ENCODE measurements around the gene PRH2.

The PRH2 gene

GRCh38 chr12:10928746-10929286 is at the start of gene PRH2:
PRH2 (plus strand) TSS chr12:10929236; CDS start chr12:10929274, 38 bp downstream.
- DNase-seq (ENCODE audit: low spot score): no peak

GRCh38 chr12:10884086-10884725 is 44.8 kb upstream of the PRH2 start, which contains the start of gene PRH1:
PRH1 (minus strand) TSS chr12:10884255; CDS start chr12:10884217, 38 bp downstream.
- no peak for DNase-seq (ENCODE audit: low spot score)

GRCh38 chr12:10889226-10889625 is 39.8 kb upstream of the PRH2 start:
- DNase-seq (ENCODE audit: low spot score): no peak

- no peak for DNase-seq (ENCODE audit: low spot score)
Measured at GRCh38 chr12:10891937-10892336, 37.1 kb upstream of the PRH2 start.

GRCh38 chr12:10896854-10897253 is 32.2 kb upstream of the PRH2 start:
- DNase-seq (ENCODE audit: low spot score): no peak

GRCh38 chr12:10900530-10900929 is 28.5 kb upstream of the PRH2 start:
- DNase-seq (ENCODE audit: low spot score): no peak

GRCh38 chr12:10900972-10901371 is 28.1 kb upstream of the PRH2 start:
- no peak for DNase-seq (ENCODE audit: low spot score)

- no peak for DNase-seq (ENCODE audit: low spot score)
Measured at GRCh38 chr12:10901427-10901826, 27.6 kb upstream of the PRH2 start.

GRCh38 chr12:10904686-10905085 is 24.4 kb upstream of the PRH2 start:
- DNase-seq (ENCODE audit: low spot score): no peak

- no peak for DNase-seq (ENCODE audit: low spot score)
Measured at GRCh38 chr12:10909462-10909861, 19.6 kb upstream of the PRH2 start, which contains the start of gene TAS2R13. TAS2R13 (minus strand) TSS chr12:10909562; CDS start chr12:10909298, 264 bp downstream.

GRCh38 chr12:10910380-10910779 is 18.7 kb upstream of the PRH2 start:
- DNase-seq (ENCODE audit: low spot score): no peak

GRCh38 chr12:10919809-10920208 is 9.2 kb upstream of the PRH2 start:
- DNase-seq (ENCODE audit: low spot score): no peak

- DNase-seq (ENCODE audit: low spot score): no peak
Measured at GRCh38 chr12:10926269-10926668, 2.8 kb upstream of the PRH2 start.

- no peak for DNase-seq (ENCODE audit: low spot score)
Measured at GRCh38 chr12:10936506-10936905, 7.5 kb downstream of the PRH2 start.

GRCh38 chr12:10939163-10939562 is 10.1 kb downstream of the PRH2 start, which contains the start of gene TAS2R14:
TAS2R14 (minus strand) TSS chr12:10939263; CDS start chr12:10939207, 56 bp downstream.
- no peak for DNase-seq (ENCODE audit: low spot score)

GRCh38 chr12:10940389-10940788 is 11.4 kb downstream of the PRH2 start:
- no peak for DNase-seq (ENCODE audit: low spot score)

- no peak for DNase-seq (ENCODE audit: low spot score)
Measured at GRCh38 chr12:10941369-10941768, 12.3 kb downstream of the PRH2 start.

- no peak for DNase-seq (ENCODE audit: low spot score)
Measured at GRCh38 chr12:10941916-10942607, 13.0 kb downstream of the PRH2 start.

- no peak for DNase-seq (ENCODE audit: low spot score)
Measured at GRCh38 chr12:10943167-10943566, 14.1 kb downstream of the PRH2 start.

- DNase-seq (ENCODE audit: low spot score): peak; percentile 12
Measured at GRCh38 chr12:10952645-10953044, 23.6 kb downstream of the PRH2 start.

GRCh38 chr12:10956085-10956484 is 27.0 kb downstream of the PRH2 start:
- DNase-seq (ENCODE audit: low spot score): no peak

- DNase-seq (ENCODE audit: low spot score): no peak
Measured at GRCh38 chr12:10957741-10958140, 28.7 kb downstream of the PRH2 start.

GRCh38 chr12:10959804-10960203 is 30.8 kb downstream of the PRH2 start:
- DNase-seq (ENCODE audit: low spot score): peak; percentile 47

All from putamen (tissue), 1 donor.